ENCODE data around the gene KDM6A. TPM values are rescaled to one million over a fixed set of nuclear protein-coding genes. Genes with fewer than 3 reads are reported as not detected.

KDM6A gene
- total RNA-seq, 1 experiment from 2014 or later, result 45.0 TPM

DNA sequence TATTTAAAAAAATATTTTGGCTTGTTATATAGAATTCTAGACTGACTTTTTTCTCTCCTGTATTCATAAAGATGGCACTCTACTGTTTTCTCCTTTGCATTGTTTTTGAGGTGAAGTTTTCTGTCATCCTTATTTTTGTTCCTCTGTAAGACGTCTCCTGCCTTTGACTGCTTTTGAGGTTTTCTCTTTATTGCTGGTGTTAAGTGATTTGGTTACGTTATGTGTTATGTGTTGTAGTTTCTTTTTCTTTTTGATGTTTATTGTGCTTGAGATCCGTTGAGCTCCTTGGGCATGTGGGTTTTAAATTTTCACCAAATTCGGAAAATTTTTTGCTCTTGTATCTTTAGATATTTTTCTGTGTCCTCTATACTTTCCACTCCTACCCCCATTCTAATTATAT is 50.0 kb downstream of the KDM6A start (continued):
- TF ChIP-seq SP1 (CRISPR knock-in tag; conservative IDR thresholded peaks at IDR 0.05), result no peak

DNA sequence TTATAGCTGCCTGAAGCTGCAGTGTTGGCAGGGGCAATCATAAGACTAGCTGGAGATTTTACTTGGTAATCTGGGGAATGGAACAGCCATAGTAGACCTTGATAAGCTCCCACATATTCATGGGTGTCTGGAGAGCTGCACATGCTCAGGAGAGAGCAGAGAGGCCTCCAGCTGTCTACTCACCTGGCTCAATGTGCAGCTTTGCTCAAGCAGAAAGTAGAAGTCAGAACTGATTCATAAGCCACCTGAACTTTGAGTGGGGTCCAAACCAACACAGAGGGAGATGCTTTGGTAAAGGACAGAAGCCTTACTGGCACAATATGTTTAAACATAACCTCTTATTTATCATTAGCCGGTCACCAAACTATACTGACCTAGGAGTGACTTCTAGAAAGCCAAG is 54.4 kb downstream of the KDM6A start:
- ATAC-seq (no peak), DNase-seq (ENCODE audit: low spot score) (no peak)
- H3K4me1 Mint-ChIP-seq, result peaks cover 13% of the 10 kb centered on the region
- no peak overlapping the region for H3K4me3 Mint-ChIP-seq
- no peaks in the 10 kb centered on the region for H3K27me3 Mint-ChIP-seq (ENCODE audit: low read depth)
- TF ChIP-seq RELA (CRISPR knock-in tag; IDR thresholded peaks at IDR 0.05; ENCODE audit: borderline replicate concordance) (no peak), ZNF416 (CRISPR knock-in tag; IDR thresholded peaks at IDR 0.05) (no peak), SMAD4 (CRISPR knock-in tag; IDR thresholded peaks at IDR 0.05) (no peak), ZNF263 (CRISPR knock-in tag; IDR thresholded peaks at IDR 0.05; ENCODE audit: low read depth) (no peak), NR1H2 (CRISPR knock-in tag; IDR thresholded peaks at IDR 0.05) (no peak), ETV6 (CRISPR knock-in tag; IDR thresholded peaks at IDR 0.05) (no peak)
- TF ChIP-seq, protein P1, sequence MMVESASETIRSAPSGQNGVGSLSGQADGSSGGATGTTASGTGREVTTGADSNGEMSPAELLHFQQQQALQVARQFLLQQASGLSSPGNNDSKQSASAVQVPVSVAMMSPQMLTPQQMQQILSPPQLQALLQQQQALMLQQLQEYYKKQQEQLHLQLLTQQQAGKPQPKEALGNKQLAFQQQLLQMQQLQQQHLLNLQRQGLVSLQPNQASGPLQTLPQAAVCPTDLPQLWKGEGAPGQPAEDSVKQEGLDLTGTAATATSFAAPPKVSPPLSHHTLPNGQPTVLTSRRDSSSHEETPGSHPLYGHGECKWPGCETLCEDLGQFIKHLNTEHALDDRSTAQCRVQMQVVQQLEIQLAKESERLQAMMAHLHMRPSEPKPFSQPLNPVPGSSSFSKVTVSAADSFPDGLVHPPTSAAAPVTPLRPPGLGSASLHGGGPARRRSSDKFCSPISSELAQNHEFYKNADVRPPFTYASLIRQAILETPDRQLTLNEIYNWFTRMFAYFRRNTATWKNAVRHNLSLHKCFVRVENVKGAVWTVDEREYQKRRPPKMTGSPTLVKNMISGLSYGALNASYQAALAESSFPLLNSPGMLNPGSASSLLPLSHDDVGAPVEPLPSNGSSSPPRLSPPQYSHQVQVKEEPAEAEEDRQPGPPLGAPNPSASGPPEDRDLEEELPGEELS (CRISPR knock-in tag; IDR thresholded peaks at IDR 0.05), result no peak
- TF ChIP-seq, protein P2, sequence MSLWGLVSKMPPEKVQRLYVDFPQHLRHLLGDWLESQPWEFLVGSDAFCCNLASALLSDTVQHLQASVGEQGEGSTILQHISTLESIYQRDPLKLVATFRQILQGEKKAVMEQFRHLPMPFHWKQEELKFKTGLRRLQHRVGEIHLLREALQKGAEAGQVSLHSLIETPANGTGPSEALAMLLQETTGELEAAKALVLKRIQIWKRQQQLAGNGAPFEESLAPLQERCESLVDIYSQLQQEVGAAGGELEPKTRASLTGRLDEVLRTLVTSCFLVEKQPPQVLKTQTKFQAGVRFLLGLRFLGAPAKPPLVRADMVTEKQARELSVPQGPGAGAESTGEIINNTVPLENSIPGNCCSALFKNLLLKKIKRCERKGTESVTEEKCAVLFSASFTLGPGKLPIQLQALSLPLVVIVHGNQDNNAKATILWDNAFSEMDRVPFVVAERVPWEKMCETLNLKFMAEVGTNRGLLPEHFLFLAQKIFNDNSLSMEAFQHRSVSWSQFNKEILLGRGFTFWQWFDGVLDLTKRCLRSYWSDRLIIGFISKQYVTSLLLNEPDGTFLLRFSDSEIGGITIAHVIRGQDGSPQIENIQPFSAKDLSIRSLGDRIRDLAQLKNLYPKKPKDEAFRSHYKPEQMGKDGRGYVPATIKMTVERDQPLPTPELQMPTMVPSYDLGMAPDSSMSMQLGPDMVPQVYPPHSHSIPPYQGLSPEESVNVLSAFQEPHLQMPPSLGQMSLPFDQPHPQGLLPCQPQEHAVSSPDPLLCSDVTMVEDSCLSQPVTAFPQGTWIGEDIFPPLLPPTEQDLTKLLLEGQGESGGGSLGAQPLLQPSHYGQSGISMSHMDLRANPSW (CRISPR knock-in tag; conservative IDR thresholded peaks at IDR 0.05; ENCODE audit: low read depth), result no peak
- CTCF ChIA-PET, result no interaction called here
- peaks cover 3% of the 10 kb centered on the region; the same call in 1 of the 2 replicates for H3K9me3 Mint-ChIP-seq
- no peak overlapping the region for H3K27ac Mint-ChIP-seq
- POLR2A ChIA-PET, result no interaction called here
- H3K36me3 Mint-ChIP-seq, result peaks cover 3% of the 10 kb centered on the region

DNA sequence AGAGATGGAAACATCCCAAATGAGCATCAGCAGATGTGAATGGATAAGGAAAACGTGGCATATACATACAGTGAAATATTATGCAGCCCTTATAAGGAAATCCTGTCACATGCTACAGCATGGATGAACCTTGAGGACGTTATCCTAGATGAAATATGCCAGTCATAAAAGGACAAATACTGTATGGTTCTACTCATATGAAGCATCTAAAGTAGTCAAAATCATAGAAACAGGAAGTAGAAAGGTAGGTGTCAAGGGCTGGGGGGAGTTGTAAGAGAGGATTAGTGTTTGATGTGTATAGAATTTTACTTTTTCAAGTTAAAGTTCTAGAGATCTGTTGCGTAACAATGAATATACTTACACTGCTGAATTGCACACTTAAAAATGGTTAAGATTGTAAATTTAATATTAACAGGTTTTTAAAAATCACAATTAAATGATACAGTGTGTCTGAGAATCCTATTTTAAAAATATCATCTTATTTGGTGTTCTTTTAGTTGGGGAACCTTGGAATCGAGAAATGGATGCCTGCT is 58.5 kb downstream of the KDM6A start:
- H3K27ac Mint-ChIP-seq, result no peak overlapping the region
- peaks cover 3% of the 10 kb centered on the region for H3K36me3 Mint-ChIP-seq
- no peaks in the 10 kb centered on the region for H3K27me3 Mint-ChIP-seq (ENCODE audit: low read depth)
- H3K4me3 Mint-ChIP-seq, result no peak overlapping the region
- no peak for TF ChIP-seq HMGA2 (CRISPR knock-in tag; IDR thresholded peaks at IDR 0.05)
- ChIA-PET POLR2A (no interaction called here), CTCF (no interaction called here)
- peaks cover 24% of the 10 kb centered on the region for H3K4me1 Mint-ChIP-seq
- ATAC-seq (no peak), DNase-seq (ENCODE audit: low spot score) (no peak)
- peaks cover 3% of the 10 kb centered on the region; the same call in 1 of the 2 replicates for H3K9me3 Mint-ChIP-seq

DNA sequence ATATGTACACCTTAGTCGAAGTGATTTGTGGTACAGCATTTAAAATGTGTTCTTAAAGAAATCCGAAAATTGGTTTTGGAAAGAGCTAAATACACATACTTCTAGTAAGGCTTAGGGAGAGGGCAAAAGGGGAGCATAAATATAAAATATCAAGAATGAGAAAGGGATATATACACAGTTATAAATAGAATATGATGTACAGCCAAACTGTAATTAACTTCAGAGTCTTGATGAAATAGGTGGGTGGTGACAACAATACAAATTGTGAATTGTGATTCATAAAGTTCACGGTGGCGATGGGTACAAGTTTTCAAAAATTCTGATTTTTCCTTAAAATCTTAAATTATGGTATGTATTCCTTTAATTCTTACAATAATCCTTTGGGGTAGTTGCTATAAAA is 62.2 kb downstream of the KDM6A start:
- H3K4me3 Mint-ChIP-seq, result no peak overlapping the region
- no peaks in the 10 kb centered on the region for H3K9me3 Mint-ChIP-seq
- POLR2A ChIA-PET, result no interaction called here
- TF ChIP-seq, protein P3, sequence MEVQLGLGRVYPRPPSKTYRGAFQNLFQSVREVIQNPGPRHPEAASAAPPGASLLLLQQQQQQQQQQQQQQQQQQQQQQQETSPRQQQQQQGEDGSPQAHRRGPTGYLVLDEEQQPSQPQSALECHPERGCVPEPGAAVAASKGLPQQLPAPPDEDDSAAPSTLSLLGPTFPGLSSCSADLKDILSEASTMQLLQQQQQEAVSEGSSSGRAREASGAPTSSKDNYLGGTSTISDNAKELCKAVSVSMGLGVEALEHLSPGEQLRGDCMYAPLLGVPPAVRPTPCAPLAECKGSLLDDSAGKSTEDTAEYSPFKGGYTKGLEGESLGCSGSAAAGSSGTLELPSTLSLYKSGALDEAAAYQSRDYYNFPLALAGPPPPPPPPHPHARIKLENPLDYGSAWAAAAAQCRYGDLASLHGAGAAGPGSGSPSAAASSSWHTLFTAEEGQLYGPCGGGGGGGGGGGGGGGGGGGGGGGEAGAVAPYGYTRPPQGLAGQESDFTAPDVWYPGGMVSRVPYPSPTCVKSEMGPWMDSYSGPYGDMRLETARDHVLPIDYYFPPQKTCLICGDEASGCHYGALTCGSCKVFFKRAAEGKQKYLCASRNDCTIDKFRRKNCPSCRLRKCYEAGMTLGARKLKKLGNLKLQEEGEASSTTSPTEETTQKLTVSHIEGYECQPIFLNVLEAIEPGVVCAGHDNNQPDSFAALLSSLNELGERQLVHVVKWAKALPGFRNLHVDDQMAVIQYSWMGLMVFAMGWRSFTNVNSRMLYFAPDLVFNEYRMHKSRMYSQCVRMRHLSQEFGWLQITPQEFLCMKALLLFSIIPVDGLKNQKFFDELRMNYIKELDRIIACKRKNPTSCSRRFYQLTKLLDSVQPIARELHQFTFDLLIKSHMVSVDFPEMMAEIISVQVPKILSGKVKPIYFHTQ (CRISPR knock-in tag; IDR thresholded peaks at IDR 0.05), result no peak
- TF ChIP-seq, protein P4, sequence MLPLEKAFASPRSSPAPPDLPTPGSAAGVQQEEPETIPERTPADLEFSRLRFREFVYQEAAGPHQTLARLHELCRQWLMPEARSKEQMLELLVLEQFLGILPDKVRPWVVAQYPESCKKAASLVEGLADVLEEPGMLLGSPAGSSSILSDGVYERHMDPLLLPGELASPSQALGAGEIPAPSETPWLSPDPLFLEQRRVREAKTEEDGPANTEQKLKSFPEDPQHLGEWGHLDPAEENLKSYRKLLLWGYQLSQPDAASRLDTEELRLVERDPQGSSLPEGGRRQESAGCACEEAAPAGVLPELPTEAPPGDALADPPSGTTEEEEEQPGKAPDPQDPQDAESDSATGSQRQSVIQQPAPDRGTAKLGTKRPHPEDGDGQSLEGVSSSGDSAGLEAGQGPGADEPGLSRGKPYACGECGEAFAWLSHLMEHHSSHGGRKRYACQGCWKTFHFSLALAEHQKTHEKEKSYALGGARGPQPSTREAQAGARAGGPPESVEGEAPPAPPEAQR (CRISPR knock-in tag; IDR thresholded peaks at IDR 0.05), result no peak
- TF ChIP-seq, protein P5, sequence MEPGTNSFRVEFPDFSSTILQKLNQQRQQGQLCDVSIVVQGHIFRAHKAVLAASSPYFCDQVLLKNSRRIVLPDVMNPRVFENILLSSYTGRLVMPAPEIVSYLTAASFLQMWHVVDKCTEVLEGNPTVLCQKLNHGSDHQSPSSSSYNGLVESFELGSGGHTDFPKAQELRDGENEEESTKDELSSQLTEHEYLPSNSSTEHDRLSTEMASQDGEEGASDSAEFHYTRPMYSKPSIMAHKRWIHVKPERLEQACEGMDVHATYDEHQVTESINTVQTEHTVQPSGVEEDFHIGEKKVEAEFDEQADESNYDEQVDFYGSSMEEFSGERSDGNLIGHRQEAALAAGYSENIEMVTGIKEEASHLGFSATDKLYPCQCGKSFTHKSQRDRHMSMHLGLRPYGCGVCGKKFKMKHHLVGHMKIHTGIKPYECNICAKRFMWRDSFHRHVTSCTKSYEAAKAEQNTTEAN (CRISPR knock-in tag; IDR thresholded peaks at IDR 0.05), result no peak
- no peak for TF ChIP-seq ZNF416 (CRISPR knock-in tag; IDR thresholded peaks at IDR 0.05)
- TF ChIP-seq, protein P6, sequence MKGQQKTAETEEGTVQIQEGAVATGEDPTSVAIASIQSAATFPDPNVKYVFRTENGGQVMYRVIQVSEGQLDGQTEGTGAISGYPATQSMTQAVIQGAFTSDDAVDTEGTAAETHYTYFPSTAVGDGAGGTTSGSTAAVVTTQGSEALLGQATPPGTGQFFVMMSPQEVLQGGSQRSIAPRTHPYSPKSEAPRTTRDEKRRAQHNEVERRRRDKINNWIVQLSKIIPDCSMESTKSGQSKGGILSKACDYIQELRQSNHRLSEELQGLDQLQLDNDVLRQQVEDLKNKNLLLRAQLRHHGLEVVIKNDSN (CRISPR knock-in tag; IDR thresholded peaks at IDR 0.05), result no peak
- TF ChIP-seq NFATC4 (CRISPR knock-in tag; IDR thresholded peaks at IDR 0.05), result no peak
- no peak for TF ChIP-seq TEAD4 (CRISPR knock-in tag; IDR thresholded peaks at IDR 0.05)
- no peak for TF ChIP-seq CBFB (CRISPR knock-in tag; IDR thresholded peaks at IDR 0.05; ENCODE audit: low read depth)
- no peak for TF ChIP-seq MYBL2 (CRISPR knock-in tag; IDR thresholded peaks at IDR 0.05)
- no peak for TF ChIP-seq CREM (CRISPR knock-in tag; IDR thresholded peaks at IDR 0.05)

More for the DNA sequence above, 62.2 kb downstream of the KDM6A start:
- DNase-seq (ENCODE audit: low spot score), result no peak
- CTCF ChIA-PET, result no interaction called here
- Mint-ChIP-seq H3K27ac (no peak overlapping the region), H3K27me3 (ENCODE audit: low read depth) (no peaks in the 10 kb centered on the region), H3K4me1 (peaks cover 33% of the 10 kb centered on the region), H3K36me3 (0 out of 2 replicates have a peak, but pooled peaks cover 5% of the 10 kb centered on the region)
- no peak for ATAC-seq

Measured in WTC11 (cell line).